Lower leg skin (tissue), 4 donors: ENCODE results near the gene FAM193A. TPM values are rescaled to one million over a fixed set of nuclear protein-coding genes. Genes with fewer than 3 reads are reported as not detected.
"Not testable (repeated sequence)": the region's sequence is repeated elsewhere in the genome, so short reads cannot be mapped to it uniquely, and the experiment has no call there.

ENCODE experiments used
- DNase-seq, 2 donors: peaks; one replicate each; pipeline ENCODE4 v3.0.0-alpha.2; 2019; ENCODE audit warnings: low spot score in 2 of 2
- H3K4me3 ChIP-seq: fragments of 200-600 bp; sonication (generic); 2 replicates; pipeline ENCODE4 v1.5.1; 2017; ENCODE audit warnings: mild to moderate bottlenecking, low read depth; ENCODE audit not compliant: poor library complexity, severe bottlenecking
- POLR2A ChIP-seq, 2 donors: fragments of 450-650 bp; IDR thresholded peaks; one replicate each; pipeline ENCODE4 v1.6.1; 2016 to 2017; ENCODE audit warnings: antibody characterized with exemption in 2 of 2, mild to moderate bottlenecking in 1 of 2, moderate library complexity in 1 of 2
- WGBS, 2 donors: methylation state at CpG; one replicate each; pipeline ENCODE4 v1.1.5; 2018; 5-methylcytosine and 5-hydroxymethylcytosine counted together
- intact Hi-C: fragments of 100-400 bp; cut with DNase I; formaldehyde crosslinking; loops from one replicate; pipeline ENCODE4 v1.15.0; 2023; ENCODE audit warnings: low total_unique reads
- total RNA-seq, 4 donors: library from RNA; depleted of rRNA; stranded (reverse); fragments of >200 nt; gene quantifications; one replicate each; pipeline ENCODE4 v1.1.0, GENCODE V29; 2016
- TF ChIP-seq, protein P1 (sequence below), 3 donors: fragments of 450-650 bp; IDR thresholded peaks; one replicate each; pipeline ENCODE4 v1.5.1; 2016; ENCODE audit warnings: antibody characterized with exemption in 3 of 3, mild to moderate bottlenecking in 3 of 3, moderate library complexity in 2 of 3

The FAM193A gene
- total RNA-seq, 4 donors from 2014 or later, result 16.3 to 38.6 (median 25.7) TPM

DNA sequence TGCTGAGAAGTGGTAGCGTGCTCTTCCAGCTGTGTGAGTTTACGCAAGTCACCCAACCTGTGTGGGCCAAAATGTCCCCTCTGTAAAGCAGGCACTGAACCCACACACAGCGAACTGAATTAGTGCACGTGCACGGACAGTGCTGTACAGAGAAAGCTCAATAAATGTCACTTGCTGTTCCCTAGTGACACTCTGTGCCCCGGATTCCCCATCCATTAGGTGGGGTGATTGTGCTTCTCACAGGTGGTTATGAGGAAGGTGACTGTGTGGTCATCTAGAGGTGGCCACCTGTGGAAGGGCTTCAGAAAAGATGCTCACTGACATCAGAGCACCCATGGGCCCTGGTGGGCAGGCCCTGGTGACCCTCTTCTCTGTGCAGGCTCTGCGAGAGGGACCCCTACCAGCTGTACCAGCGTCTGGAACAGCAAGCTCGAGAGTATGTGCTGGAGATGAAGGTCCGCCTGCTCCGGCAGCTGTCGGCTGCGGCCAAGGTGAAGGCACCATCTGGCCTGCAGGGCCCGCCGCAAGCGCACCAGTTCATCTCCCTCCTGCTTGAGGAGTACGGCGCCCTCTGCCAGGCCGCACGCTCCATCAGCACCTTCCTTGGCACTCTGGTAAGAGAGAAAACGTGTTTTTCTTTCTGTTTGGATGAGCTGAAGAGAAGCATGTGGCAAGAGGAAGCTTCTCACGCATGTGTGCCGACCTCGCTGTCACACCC is 94.3 kb downstream of the FAM193A start:
- TF ChIP-seq, protein P1, sequence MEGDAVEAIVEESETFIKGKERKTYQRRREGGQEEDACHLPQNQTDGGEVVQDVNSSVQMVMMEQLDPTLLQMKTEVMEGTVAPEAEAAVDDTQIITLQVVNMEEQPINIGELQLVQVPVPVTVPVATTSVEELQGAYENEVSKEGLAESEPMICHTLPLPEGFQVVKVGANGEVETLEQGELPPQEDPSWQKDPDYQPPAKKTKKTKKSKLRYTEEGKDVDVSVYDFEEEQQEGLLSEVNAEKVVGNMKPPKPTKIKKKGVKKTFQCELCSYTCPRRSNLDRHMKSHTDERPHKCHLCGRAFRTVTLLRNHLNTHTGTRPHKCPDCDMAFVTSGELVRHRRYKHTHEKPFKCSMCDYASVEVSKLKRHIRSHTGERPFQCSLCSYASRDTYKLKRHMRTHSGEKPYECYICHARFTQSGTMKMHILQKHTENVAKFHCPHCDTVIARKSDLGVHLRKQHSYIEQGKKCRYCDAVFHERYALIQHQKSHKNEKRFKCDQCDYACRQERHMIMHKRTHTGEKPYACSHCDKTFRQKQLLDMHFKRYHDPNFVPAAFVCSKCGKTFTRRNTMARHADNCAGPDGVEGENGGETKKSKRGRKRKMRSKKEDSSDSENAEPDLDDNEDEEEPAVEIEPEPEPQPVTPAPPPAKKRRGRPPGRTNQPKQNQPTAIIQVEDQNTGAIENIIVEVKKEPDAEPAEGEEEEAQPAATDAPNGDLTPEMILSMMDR (IDR thresholded peaks at IDR 0.05), result no peak
- no peak for TF ChIP-seq POLR2A (IDR thresholded peaks at IDR 0.05)
- DNase-seq, result peak in 1 of 2 donors; percentile 63
- no peak overlapping the region for H3K4me3 ChIP-seq
- intact Hi-C loops, result no loop called here
- 89 to 90% methylated on average over 23 to 24 of the region's 24 CpGs for WGBS, 2 donors

DNA sequence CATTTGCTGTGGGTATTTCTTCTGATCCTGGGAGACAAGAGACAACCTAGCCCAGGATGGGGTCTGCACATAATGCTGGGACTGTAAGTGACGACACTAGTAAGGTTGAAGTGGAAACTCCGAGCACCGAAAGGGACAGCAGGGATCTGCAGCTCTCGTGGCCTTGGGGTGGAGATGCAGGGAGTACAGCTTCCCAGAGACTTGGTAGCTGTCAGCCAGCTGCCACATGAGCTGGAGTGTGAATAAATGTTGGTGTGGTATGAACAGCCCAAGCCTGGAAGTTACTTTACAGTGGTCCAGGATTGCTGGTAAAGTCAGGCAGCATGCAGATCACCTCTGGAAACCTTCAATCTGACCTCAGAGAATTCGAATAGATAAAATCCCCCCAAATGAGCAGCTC is 97.6 kb downstream of the FAM193A start:
- DNase-seq, result peak in 1 of 2 donors; percentile 69
- WGBS, 2 donors, result 87 to 95% methylated on average over 5 of the region's 5 CpGs
- H3K4me3 ChIP-seq, result no peak overlapping the region
- intact Hi-C loops, result no loop called here
- TF ChIP-seq POLR2A (IDR thresholded peaks at IDR 0.05), result no peak
- TF ChIP-seq, protein P1 (IDR thresholded peaks at IDR 0.05), result no peak

DNA sequence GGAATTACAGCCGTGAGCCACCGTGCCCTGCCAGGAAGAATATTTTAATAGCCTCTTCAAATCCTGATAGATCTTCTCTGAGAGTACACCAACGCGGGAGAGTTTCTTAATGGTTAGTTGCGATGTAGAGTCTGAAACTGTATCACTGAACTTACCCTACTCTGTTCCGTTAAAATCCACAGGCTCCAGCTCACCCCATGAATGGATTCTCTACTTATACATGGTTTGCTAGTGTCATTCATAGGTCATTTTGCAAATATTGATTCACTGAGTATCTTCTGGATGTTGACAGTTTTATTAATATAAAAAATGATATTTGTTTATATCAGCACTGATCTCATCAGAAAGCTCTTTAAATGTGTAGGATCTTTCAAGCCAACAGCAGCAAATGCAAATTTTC is 99.9 kb downstream of the FAM193A start:
- intact Hi-C loops, result no loop called here
- peak in 1 of 2 donors; percentile 10 for DNase-seq
- H3K4me3 ChIP-seq, result no peak overlapping the region
- 90 to 93% methylated on average over 6 of the region's 6 CpGs for WGBS, 2 donors
- TF ChIP-seq POLR2A (IDR thresholded peaks at IDR 0.05), result no peak
- TF ChIP-seq, protein P1 (IDR thresholded peaks at IDR 0.05), result no peak

DNA sequence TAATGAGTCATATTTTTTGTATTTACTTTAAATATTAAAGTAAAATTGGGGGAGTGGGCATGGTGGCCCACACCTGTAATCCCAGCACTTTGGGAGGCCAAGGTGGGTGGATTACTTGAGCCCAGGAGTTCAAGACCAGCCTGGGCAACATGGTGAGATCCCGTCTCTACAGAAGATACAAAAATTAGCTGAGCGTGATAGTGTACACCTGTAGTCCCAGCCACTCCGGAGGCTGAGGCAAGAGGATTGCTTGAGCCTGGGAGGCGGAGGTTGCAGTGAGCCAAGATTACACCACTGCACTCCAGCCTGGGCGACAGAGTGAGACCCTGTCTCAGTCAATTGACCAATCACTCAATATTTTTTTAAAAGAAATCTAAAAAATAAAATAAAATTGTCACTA is 100.5 kb downstream of the FAM193A start:
- WGBS, 2 donors, result 96% methylated on average over 5 of the region's 5 CpGs
- intact Hi-C loops, result not testable (repeated sequence)
- peak in 1 of 2 donors; percentile 61 for DNase-seq

DNA sequence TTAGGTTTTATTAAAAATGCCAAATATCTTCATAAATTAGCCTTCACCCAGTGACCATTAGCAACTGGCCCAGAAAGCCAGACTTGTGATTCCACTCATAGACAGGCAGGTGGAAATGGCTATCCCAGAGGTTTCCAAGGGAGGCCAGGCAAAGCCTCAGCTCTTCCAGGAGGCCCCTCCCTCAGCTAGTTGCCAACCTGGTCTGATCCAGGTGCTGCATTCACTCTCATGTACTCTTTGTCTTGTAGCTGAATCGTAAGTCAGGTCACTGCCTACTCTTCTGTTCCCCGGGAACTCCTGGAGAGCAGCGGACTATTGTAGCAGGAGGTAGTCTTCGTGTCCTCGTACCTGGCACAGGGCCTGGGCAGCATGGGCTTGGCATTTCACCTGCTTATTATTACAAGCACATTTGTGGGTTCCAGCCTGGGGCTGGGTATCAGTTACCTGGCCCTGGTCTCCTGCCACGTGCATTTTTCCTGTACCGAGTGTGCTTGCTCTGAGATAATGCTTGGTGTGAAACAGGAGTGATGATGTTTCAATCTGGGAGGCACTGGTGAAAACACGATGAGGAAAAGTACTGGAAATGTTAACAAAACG is 101.6 kb downstream of the FAM193A start:
- intact Hi-C loops, result no loop called here
- TF ChIP-seq, protein P1 (IDR thresholded peaks at IDR 0.05), result no peak
- no peak for TF ChIP-seq POLR2A (IDR thresholded peaks at IDR 0.05)
- peak in 1 of 2 donors; percentile 29 for DNase-seq
- H3K4me3 ChIP-seq, result no peak overlapping the region
- WGBS, 2 donors, result 81 to 82% methylated on average over 9 of the region's 9 CpGs

More for the DNA sequence above, 100.5 kb downstream of the FAM193A start:
- H3K4me3 ChIP-seq, result not testable (repeated sequence)

DNA sequence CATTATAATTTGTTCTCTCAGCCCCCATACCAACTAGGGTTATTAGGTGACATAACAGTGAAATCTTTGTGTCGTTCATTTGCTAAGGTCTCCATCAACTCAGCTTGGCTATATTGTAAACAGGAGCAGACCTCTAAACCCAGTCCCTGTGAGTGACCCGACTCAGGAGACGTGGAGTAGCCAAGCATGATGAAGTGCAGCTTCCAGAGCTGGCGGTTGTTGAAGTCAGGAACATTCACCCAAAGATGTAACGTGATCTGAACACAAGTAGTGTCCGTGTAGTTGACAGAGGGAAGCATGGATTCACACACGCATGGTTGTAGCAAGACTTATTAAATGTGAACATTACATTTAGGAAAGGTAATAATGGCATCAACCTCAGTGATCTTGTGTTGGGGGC is 102.3 kb downstream of the FAM193A start:
- TF ChIP-seq, protein P1 (IDR thresholded peaks at IDR 0.05), result no peak
- TF ChIP-seq POLR2A (IDR thresholded peaks at IDR 0.05), result no peak
- no peak overlapping the region for H3K4me3 ChIP-seq
- intact Hi-C loops, result no loop called here
- WGBS, 2 donors, result 93 to 94% methylated on average over 7 of the region's 7 CpGs
- DNase-seq, result peak in 1 of 2 donors; percentile 18
